Measurements from ENCODE around the gene FARP2.
"Not testable (repeated sequence)": the region's sequence is repeated elsewhere in the genome, so short reads cannot be mapped to it uniquely, and the experiment has no call there.

FARP2 gene

GRCh38 chr2:241355983-241356870, at the start of gene FARP2:
FARP2 (plus strand) TSS chr2:241356285; CDS start chr2:241373108, 16,823 bp downstream.
- peak; percentile 93 for DNase-seq (ENCODE audit: low read depth, low spot score)

DNA sequence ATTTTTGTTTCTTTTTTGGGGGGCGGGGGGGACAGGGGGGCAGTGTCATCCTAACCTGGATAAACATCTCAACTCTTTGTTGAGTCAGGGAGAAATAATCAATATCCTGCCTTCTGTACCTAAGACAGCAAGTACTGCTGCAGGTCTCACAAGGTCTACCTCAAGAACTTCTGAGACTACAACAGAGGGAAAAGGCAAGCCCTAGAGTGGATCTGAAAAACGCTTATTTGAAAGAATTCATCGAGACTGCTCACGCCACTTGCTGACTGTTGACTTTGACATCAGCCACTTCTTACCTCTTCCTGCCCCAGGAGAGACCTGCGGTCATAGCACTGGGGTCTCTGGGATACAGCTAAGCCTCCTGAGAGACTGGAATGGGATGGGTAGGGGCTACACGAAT, 49.0 kb upstream of the FARP2 start:
- DNase-seq (ENCODE audit: low read depth, low spot score), result no peak

DNA sequence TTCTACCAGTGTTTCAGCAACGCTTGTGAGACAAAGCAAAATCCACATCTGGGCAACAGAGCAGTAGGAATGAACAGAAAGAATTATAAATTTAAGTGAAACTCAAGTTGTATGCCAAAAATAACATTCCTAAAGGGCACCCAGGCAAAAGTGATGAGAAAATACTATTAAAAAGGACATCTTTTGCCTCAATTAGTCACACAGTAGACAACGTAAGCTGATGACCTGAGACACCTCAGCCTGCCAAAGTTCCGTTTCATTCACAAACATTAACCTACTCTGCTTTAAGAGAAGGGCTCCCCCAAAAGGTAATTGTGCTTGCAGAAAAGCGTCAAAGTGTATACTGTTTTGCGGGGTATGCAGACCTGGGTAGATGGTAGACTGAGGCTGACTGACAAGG, 47.8 kb upstream of the FARP2 start:
- no peak for DNase-seq (ENCODE audit: low read depth, low spot score)

DNA sequence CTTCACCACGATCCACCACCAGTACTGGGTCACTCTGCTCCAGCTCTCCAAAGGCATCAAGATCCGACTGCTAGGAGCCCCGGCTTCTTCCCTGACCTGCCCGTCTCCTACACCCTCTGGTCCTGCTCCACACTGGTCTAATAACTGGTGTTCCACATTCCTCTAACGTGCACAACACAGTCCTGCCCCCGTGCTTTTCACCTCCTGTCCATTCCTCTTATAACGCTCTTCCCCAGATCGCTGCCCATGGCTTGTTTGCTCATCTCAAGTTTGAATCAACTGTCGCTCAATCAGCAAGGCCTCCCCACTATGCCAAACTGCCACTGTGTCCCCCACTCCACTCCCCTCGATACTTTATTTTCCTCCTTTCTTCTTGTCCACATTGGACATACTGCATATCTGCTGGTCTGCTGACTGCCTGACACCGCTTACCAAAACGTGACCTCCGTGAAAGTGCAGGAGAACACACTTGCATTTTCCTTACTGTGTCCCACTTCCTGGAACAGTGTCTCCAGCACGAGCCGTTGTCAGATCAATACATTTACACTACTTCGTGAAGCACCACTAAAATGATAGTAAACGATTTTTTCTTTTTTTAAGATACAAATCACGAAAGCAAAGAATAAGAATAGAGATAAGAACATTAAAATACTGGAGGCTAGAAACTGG, 47.1 kb upstream of the FARP2 start:
- no peak for DNase-seq (ENCODE audit: low read depth, low spot score)

DNA sequence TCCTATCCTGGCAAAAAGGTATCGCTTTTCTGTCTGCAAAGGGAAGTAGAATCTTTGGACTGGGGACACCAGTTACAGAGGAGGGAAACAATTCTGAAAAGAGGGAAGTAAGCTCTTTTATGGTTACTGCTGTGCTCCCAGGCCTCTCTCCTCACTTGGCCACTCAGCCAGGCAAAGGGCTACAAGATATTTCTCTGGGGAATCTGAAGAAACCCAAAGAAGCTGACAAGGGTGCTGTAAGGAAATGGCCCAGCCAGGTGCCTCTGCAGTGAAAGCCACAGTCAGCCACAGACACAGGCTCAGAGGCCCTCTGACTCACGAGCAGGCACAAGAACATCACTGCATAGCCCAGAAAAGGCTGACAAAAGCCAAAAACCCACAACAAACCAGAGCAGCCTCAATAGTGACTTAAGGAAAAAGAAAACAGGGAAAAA, 46.4 kb upstream of the FARP2 start:
- DNase-seq (ENCODE audit: low read depth, low spot score), result peak; percentile 13

DNA sequence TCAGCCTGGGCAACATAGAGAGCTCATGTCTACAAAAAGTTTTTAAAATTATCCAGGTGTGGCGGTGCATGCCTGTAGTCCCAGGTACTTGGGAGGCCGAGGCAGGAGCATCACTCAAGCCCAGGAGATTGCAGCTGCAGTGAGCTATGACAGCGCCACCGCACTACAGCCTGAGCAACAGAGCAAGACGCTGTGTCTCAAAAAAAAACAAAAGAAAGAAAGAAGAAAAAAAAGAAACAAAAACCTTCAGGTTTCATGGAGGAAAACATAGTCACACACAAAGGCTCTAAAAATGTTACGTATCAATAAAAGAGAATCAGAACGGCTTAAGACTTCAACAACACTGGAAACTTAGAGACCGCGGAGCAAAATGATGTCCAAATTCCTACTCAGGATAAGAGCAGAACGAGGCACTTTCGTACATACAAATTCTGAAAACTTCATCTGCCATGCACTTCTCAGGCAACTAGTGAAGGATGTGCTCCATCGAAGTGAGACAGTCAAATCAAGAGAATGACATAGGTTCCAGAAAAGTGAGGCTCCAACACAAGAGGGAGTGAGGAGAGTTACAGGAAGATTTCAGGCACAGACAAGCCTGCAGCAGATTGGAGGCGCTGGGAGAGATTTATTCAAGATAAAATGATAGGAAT, 45.0 kb upstream of the FARP2 start:
- DNase-seq (ENCODE audit: low read depth, low spot score), result no peak

- DNase-seq (ENCODE audit: low read depth, low spot score), result no peak
These were observed 44.0 kb upstream of the FARP2 start for GRCh38 chr2:241312082-241312481.

DNA sequence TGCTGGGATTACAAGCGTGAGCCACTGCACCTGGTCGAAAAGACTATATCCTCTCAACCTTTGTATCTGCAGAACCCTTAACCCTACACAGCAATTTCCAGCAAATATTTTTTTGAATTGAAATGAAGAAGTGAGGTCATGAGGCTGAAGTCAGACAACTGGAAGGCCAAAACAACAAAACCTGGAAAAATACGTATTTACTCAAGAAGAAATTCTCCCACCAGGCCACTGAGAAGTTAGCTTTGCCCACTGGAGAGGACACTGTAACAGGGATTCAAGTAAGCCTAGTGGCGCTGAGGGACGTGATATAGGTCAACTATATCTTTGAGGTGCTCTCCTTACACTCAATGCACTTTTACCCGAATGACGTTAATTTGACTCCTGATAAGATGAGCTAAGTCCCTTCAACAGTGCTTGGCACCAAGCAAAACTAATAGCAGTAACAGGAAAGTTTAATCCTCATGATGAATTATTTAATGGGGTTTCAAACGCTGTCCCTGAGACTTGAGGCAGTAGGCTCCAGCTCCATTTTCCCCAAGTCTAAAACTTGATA, 42.5 kb upstream of the FARP2 start:
- no peak for DNase-seq (ENCODE audit: low read depth, low spot score)

DNA sequence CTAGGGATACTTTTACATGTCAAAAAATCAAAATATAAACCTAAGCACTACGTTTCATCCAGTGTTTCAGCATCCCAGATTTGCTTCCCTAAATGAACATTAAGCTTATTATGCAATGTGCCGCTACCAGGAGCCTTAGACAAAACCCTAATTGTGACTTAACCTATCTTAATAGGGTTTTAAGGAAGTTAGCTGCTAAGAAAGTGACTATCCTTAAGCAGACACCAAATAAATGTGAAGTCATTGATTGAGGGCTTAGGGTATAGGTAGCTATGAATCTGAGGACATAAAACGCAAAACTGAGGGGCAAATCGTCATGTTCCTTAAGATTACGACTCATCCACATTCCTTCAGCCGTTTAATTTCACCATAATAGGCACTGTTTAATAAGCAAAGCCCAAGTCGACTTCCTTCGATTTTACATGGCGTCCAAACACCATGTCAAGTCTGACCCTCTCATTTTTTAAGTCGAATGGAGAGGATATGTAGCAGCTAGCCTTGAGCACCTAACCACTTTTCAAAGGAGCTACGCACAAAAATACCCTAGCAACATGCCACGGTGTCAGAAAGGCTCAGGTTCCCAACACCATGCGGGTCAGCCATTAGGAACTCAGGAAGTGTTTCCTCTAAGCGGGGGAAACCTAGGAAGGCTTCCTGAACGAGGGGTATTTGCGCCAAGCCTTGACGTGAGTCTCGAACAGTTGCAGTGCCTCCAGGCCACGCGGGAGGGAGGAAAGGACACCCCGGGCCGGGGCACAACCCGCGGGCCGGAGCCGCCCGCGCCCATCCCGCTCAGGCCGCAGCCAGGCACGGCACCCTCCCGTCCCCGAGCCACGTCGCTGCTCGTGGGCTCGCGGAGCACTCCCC, 41.6 kb upstream of the FARP2 start:
- DNase-seq (ENCODE audit: low read depth, low spot score), result no peak

GRCh38 chr2:241315093-241315878, 40.8 kb upstream of the FARP2 start, which contains the start of gene HDLBP:
HDLBP (minus strand) TSS chr2:241315672; CDS start chr2:241266869, 48,803 bp downstream.
- peak; percentile 99 for DNase-seq (ENCODE audit: low read depth, low spot score)

- peak; percentile 42 for DNase-seq (ENCODE audit: low read depth, low spot score)
These were observed 40.0 kb upstream of the FARP2 start, which contains the start of gene SEPTIN2 for GRCh38 chr2:241315879-241316631. SEPTIN2 (plus strand) TSS chr2:241315925; CDS start chr2:241324233, 8,308 bp downstream.

GRCh38 chr2:241316825-241317224, 39.3 kb upstream of the FARP2 start:
- no peak for DNase-seq (ENCODE audit: low read depth, low spot score)

DNA sequence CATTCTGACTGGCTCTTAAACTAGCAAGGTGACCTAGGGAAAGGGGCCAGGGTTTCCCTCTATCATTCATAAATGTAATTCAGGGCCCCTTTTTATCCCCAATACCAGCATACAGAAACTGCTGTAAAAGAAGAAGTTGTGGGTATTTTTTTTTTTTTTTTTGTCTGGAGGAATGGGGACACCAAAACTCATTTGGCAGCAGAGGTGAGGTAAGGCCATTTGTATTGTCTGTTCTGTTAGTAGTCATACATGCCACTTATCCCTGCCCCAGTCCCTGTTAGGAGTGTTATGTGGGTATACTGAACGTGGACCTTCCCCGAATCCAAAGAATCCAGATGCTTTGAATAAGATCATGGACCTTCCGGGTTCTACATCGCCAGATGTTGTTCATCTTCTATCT, 38.7 kb upstream of the FARP2 start:
- DNase-seq (ENCODE audit: low read depth, low spot score), result no peak

DNA sequence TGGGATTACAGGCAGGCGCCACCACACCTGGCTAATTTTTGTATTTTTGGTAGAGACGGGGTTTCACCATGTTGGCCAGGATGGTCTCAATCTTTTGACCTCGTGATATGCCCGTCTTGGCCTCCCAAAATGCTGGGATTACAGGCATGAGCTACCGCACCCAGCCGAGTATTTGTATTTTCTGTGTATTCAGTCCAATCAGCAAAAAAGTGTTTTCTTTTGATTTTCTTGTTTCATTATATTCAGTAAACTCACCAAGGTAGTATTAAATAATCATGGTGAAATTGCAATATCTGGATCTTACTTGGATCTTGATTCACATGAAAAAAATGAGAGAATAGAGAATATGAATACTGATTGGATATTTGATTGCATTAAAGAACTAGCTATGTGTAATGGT, 37.3 kb upstream of the FARP2 start:
- not testable (repeated sequence) for DNase-seq (ENCODE audit: low read depth, low spot score)

DNA sequence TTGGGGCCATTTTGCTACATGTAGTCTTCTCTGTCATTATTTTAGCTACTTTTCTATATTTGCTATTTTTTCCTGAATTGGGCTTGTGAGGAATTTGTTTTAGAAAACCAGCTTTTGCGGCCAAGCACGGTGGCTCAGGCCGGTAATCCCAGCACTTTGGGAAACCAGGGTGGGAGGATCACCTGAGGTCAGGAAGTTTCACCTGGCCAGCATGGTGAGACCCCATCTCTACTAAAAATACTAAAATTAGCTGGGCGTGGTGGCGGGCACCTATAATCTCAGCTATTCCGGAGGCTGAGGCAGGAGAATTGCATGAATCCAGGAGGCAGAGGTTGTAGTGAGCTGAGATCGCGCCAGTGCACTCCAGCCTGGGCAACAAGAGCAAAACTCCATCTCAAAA, 35.7 kb upstream of the FARP2 start:
- no peak for DNase-seq (ENCODE audit: low read depth, low spot score)

- DNase-seq (ENCODE audit: low read depth, low spot score), result no peak
These were observed 35.1 kb upstream of the FARP2 start for GRCh38 chr2:241321033-241321432.

- DNase-seq (ENCODE audit: low read depth, low spot score), result no peak
These were observed 34.2 kb upstream of the FARP2 start for GRCh38 chr2:241321886-241322285.

- no peak for DNase-seq (ENCODE audit: low read depth, low spot score)
These were observed 32.3 kb upstream of the FARP2 start for GRCh38 chr2:241323778-241324177.

DNA sequence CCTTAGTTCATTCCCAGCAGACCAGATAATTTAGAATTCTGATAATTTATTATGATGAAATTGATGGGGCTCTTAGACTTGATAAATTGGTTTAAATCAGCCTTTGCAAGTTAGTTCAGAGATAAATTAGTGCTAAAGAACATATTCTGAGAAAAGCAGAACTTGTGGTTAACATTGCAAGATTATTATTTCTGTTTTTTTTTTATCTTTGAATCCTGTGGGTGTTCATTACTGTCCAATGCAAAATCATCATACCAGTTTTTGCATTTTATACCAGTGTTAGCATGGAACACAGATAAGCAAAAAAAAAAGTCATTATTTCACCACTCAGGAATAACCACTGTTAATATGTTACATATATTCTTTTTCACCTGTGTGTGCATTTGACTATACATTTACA, 31.3 kb upstream of the FARP2 start:
- no peak for DNase-seq (ENCODE audit: low read depth, low spot score)

All from activated naive CD8-positive, alpha-beta T cell treated with anti-CD3 and anti-CD28 coated beads, Interleukin-2, amount 50 U/mL, for 16 hours (primary cell).